Cerebellar cortex (tissue), 1 donor: ENCODE data around the gene PBX4.
A peak's percentile ranks its signal among the peaks of the same experiment; 100 is the strongest.

Source experiments
- DNase-seq: peaks from one replicate; pipeline ENCODE4 v3.0.0-alpha.2; 2015; ENCODE audit warnings: low spot score

The PBX4 gene

GRCh38 chr19:19540064-19540714 lies 78.3 kb downstream of the PBX4 start:
- no peak for DNase-seq

- DNase-seq = no peak
Observed at GRCh38 chr19:19539698-19540063, 78.8 kb downstream of the PBX4 start.

DNA sequence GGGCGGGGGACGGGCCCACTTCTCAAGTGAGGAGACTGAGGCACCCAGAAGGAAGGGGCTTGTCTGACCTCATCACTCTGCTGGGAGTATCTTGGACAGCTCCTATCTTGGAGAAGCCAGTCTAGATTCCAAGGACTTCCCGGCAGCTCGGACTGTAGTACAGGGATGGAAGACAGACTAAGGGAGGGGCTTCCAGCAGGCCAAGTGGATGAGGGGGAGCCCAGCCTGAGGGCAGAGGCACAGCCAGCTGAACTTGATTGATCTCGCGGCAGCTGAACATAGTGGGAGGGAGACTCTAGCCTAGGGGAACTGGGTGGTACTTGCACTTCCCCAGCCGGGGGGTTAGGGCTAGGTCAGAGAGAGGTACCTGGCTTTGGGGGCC lies 79.7 kb downstream of the PBX4 start:
- DNase-seq = no peak

- no peak for DNase-seq
Observed at GRCh38 chr19:19538061-19538784, 80.3 kb downstream of the PBX4 start, which contains the start of gene CILP2. CILP2 (plus strand) TSS chr19:19538265; CDS start chr19:19538350, 85 bp downstream.

DNA sequence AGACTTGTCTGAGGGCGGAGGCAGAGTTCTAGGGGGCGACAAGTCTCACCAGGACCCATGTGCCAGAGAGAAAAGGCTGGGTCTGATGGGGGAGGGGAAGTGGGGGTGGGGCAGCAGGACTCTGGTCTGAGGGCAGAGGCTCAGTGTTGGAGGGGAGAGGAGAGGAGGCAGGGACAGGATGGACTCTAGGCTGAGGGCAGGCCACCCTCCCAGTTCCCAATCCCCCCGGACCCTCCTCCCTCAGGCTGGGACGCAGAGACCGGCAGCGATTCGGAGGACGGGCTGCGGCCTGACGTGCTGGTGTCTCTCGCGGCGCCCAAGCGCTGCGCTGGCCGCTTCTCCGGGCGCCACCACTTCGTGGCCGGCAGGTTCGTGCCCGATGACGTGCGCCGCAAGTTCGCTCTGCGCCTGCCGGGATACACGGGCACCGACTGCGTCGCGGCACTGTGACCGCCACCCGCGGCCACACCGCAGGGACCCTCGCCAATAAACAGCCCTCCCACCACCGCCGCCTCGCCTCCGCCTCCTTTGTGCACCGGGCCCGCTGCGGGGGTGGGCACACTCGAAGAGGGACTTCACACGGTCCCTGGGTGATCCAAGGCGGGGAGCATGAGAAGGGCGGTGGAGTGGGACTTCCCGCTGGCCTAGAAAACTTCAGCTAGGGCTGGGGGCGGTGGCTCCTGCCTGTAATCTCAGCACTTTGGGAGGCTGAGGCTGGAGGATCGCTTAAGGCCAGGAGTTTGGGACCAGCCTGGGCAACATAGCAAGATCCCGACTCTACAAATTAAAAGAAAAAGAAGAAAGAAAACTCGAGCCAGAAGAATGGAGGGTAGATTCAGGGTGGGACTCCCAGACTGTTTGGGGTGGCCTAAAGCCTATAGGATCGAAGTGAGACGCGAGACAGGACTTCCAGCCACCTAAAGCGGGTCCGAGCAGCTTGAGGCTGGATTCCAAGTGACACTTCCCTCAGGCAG lies 81.1 kb downstream of the PBX4 start:
- no peak for DNase-seq

DNA sequence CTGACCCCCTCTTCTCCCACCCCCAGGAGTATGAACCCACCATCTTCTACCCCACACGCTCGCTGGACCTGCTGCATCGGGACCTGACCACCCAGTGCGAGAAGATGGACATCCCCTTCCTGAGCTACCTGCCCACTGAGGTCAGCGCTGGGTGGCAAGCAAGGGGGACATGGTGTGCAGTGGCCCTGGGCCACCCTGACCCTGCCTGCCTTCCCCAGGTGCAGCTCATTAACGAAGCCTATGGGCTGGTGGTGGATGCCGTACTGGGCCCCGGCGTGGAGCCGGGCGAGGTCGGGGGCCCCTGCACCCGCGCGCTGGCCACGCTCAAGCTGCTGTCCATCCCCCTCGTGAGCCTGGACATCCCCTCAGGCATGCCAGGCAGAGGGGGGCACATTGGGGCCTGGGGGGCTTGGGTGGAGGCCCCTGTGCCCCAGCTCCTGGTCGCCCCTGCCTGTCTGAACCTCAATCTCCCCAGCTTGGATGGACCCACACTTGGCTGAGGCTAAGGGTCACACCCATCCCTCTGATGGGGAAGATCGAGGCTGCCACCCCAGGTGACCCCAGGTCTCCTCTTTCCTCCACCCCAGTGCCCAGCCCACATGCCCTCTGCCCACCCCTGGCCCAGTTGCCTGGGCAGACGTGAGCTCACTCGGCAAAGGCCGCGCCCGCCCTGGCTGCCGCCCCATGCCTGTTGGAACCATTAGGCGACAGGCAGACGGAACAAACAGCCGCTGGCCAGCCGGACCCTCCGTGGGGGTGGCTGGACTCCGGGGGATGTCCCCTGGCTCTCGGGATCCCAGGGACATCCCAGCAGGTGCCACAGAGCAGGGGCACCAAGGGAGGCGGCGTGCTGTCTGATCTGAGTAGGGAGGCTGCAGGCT lies 82.9 kb downstream of the PBX4 start:
- no peak for DNase-seq

GRCh38 chr19:19534556-19535265 lies 83.8 kb downstream of the PBX4 start:
- no peak for DNase-seq

DNA sequence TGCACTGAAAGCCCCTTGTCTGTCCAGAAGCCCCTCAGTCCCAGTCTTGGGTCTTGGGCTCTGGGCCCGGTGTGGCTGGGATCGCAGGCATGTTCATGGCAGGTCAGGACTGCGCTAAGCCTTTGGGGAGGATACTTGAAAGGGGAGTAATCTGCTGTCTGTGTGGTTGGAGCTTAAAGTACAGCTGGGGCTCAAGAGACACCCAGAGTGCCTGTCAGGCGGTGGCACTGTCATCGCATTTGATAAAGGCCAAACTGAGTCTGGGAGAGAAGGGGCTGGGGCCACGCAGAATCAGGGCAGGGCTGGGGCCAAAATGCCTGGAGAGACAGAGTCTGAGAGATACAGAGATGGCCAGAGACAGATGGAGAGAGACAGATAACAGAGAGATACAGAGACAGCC lies 84.6 kb downstream of the PBX4 start:
- DNase-seq = no peak

DNA sequence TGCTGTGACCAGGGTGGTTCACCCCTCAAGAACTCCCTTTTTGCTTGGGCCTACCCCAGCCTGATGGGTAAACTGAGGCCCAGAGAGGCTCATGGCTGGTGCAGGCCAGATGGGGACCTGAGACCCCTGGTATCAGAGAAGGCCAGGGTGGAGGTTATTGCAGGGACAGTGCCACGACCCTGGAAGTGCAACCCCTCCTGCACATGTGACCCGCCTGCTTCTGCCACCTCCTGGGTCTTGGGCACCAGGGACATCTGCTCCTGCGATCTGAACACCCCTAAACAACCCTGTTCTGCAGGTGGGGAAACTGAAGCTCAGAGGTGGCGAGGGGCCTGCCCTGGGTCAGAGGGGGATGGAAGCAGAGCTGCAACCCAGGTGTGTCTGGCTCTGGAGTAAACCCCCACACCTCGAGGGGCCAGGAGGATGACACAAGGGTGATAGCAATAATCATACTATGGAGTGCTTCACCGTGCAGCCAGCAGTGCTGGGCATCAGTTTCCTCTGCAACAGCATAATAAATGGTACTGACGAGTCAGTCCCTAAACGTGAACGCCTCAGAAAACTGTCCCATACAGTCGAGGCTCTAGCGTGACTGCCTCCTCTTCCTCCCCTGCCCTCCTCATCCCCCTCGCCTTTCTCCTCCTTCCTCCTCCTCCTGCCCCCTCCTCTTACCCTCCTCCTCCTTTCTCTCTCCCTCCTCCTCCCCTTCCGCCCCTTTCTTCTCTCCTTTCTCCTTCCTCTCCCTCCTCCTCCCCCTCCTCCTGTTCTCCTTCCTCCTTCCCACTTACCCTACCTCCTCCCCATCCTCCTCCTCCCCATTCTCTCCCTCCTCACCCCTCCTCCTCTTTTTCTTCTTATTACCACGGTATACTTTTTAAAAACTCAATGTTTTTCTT lies 85.4 kb downstream of the PBX4 start:
- DNase-seq = no peak

DNA sequence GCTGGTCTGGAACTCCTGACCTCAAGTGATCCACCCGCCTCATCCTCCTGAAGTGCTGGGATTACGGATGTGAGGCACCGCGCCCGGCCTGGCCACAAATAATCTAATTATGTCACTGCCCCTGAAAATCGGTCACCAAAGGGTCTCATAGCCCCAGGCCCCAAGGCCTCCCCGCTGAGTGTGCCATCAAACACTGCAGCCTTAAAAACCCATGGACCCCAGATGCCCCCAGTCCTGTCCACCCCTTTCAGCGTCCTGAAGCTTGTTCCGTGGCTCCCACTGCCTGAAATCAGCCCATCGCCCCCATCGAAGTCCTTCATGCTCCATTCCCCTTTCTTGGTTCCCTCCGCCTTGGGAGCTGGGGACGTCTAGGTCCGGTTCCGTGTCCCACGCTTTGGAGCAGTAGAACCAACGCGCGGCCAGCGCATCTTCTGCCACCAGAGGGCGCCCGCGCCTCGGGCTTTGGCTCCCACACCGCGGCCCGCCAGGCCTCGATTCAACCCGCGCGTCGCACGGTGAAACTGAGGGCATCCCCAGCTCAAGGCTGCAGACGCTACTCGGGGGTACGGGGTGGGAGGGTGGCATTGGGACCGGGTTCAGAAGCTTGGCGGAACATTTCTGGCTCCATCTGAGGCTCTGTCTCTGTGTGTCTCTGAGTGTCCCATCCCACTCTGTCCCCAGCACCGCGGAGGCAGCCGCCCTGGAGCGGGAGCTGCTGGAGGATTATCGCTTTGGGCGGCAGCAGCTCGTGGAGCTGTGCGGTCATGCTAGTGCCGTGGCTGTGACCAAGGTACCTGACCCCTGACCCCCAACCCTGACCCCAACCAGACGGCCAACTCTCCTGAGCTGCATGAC lies 86.3 kb downstream of the PBX4 start:
- DNase-seq = peak; percentile 72

DNA sequence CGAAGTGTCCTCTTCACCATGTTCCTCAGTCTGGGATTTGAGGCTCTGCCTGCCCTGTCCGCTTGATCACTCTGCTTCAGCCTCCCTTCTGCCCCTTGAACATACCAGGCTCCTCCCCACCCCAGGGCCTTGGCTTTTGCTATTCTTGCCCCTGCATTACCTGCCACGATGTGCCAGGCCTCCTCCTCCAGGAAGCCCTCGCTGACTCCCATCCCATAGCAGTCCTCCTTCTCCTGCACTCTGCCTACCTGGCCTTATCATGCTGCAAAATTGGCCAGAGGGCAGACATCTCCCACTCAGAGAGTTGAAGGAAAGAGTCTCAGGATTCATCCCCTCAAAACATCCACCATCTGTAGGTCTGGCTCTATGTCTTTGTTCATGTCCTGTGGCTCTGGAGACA lies 87.6 kb downstream of the PBX4 start:
- DNase-seq = no peak

- peak; percentile 16 for DNase-seq
Observed at GRCh38 chr19:19530423-19530804, 88.1 kb downstream of the PBX4 start.

- no peak for DNase-seq
Observed at GRCh38 chr19:19529783-19530422, 88.6 kb downstream of the PBX4 start.

- peak; percentile 77 for DNase-seq
Observed at GRCh38 chr19:19528721-19529490, 89.6 kb downstream of the PBX4 start, which contains the start of gene YJEFN3. YJEFN3 (plus strand) TSS chr19:19528911; CDS start chr19:19528933, 22 bp downstream.

GRCh38 chr19:19527674-19528625 lies 90.5 kb downstream of the PBX4 start:
- no peak for DNase-seq

- DNase-seq = no peak
Observed at GRCh38 chr19:19527371-19527656, 91.2 kb downstream of the PBX4 start.
